Measurements from ENCODE around the gene ANGEL2. TPM values are rescaled to one million over a fixed set of nuclear protein-coding genes. Genes with fewer than 3 reads are reported as not detected.

Gene ANGEL2
- total RNA-seq, 1 experiment from 2014 or later, result 56.3 TPM

GRCh38 chr1:212974711-212975110 lies 41.0 kb downstream of the ANGEL2 start:
- Mint-ChIP-seq H3K4me3 (ENCODE audit: low read depth, unreplicated experiment) (no peak overlapping the region), H3K27ac (ENCODE audit: unreplicated experiment) (no peak overlapping the region), H3K4me1 (ENCODE audit: low read depth, unreplicated experiment) (no peaks in the 10 kb centered on the region), H3K9me3 (ENCODE audit: low read depth, unreplicated experiment) (no peaks in the 10 kb centered on the region), H3K36me3 (ENCODE audit: insufficient read depth, unreplicated experiment) (no peaks in the 10 kb centered on the region), H3K27me3 (ENCODE audit: unreplicated experiment) (no peaks in the 10 kb centered on the region)
- DNase-seq, result no peak
- no peak for TF ChIP-seq CTCF (IDR thresholded peaks at IDR 0.05; ENCODE audit: unreplicated experiment)
- CTCF ChIA-PET, result no interaction called here
- intact Hi-C loops (cut with micrococcal nuclease; ENCODE audit: unreplicated experiment), result no loop called here
- no TSS peak for BruUV-seq (replicated peaks)

- no peak for TF ChIP-seq CTCF (IDR thresholded peaks at IDR 0.05; ENCODE audit: unreplicated experiment)
- Mint-ChIP-seq H3K27me3 (ENCODE audit: unreplicated experiment) (no peaks in the 10 kb centered on the region), H3K4me1 (ENCODE audit: low read depth, unreplicated experiment) (no peaks in the 10 kb centered on the region), H3K36me3 (ENCODE audit: insufficient read depth, unreplicated experiment) (no peaks in the 10 kb centered on the region), H3K9me3 (ENCODE audit: low read depth, unreplicated experiment) (no peaks in the 10 kb centered on the region), H3K4me3 (ENCODE audit: low read depth, unreplicated experiment) (no peak overlapping the region), H3K27ac (ENCODE audit: unreplicated experiment) (no peak overlapping the region)
- no peak for DNase-seq
- no TSS peak for BruUV-seq (replicated peaks)
- CTCF ChIA-PET, result no interaction called here
- intact Hi-C loops (cut with micrococcal nuclease; ENCODE audit: unreplicated experiment), result no loop called here
These were observed 41.8 kb downstream of the ANGEL2 start for GRCh38 chr1:212973899-212974298.

GRCh38 chr1:212973426-212973825 lies 42.2 kb downstream of the ANGEL2 start:
- DNase-seq, result no peak
- H3K9me3 Mint-ChIP-seq (ENCODE audit: low read depth, unreplicated experiment), result no peaks in the 10 kb centered on the region
- CTCF ChIA-PET, result no interaction called here
- TF ChIP-seq CTCF (IDR thresholded peaks at IDR 0.05; ENCODE audit: unreplicated experiment), result no peak
- H3K27ac Mint-ChIP-seq (ENCODE audit: unreplicated experiment), result no peak overlapping the region
- no peaks in the 10 kb centered on the region for H3K36me3 Mint-ChIP-seq (ENCODE audit: insufficient read depth, unreplicated experiment)
- H3K4me1 Mint-ChIP-seq (ENCODE audit: low read depth, unreplicated experiment), result no peaks in the 10 kb centered on the region
- H3K4me3 Mint-ChIP-seq (ENCODE audit: low read depth, unreplicated experiment), result no peak overlapping the region
- BruUV-seq (replicated peaks), result no TSS peak
- intact Hi-C loops (cut with micrococcal nuclease; ENCODE audit: unreplicated experiment), result no loop called here
- no peaks in the 10 kb centered on the region for H3K27me3 Mint-ChIP-seq (ENCODE audit: unreplicated experiment)

GRCh38 chr1:212971312-212971711 lies 44.4 kb downstream of the ANGEL2 start:
- no TSS peak for BruUV-seq (replicated peaks)
- CTCF ChIA-PET, result no interaction called here
- no peak overlapping the region for H3K27ac Mint-ChIP-seq (ENCODE audit: unreplicated experiment)

More at GRCh38 chr1:212971312-212971711, 44.4 kb downstream of the ANGEL2 start:
- no peak overlapping the region for H3K4me3 Mint-ChIP-seq (ENCODE audit: low read depth, unreplicated experiment)
- H3K4me1 Mint-ChIP-seq (ENCODE audit: low read depth, unreplicated experiment), result no peaks in the 10 kb centered on the region
- no peaks in the 10 kb centered on the region for H3K36me3 Mint-ChIP-seq (ENCODE audit: insufficient read depth, unreplicated experiment)
- no peak for TF ChIP-seq CTCF (IDR thresholded peaks at IDR 0.05; ENCODE audit: unreplicated experiment)
- DNase-seq, result no peak
- H3K9me3 Mint-ChIP-seq (ENCODE audit: low read depth, unreplicated experiment), result no peaks in the 10 kb centered on the region
- intact Hi-C loops (cut with micrococcal nuclease; ENCODE audit: unreplicated experiment), result no loop called here
- no peaks in the 10 kb centered on the region for H3K27me3 Mint-ChIP-seq (ENCODE audit: unreplicated experiment)

Data from Calu3 (cell line).